WTC11 (cell line): ENCODE results near the gene SLC38A3.

Experiments used
- CBFB ChIP-seq: sonication (generic); formaldehyde crosslinking; IDR thresholded peaks from 2 replicates; pipeline ENCODE4 v1.8.1; 2022; ENCODE audit warnings: mild to moderate bottlenecking, low read depth, missing genetic modification reagents
- ETV6 ChIP-seq: sonication (generic); formaldehyde crosslinking; IDR thresholded peaks from 2 replicates; pipeline ENCODE4 v1.8.1; 2022; ENCODE audit warnings: mild to moderate bottlenecking, missing genetic modification reagents
- IRF1 ChIP-seq: sonication (generic); formaldehyde crosslinking; IDR thresholded peaks from 2 replicates; pipeline ENCODE4 v1.8.0; 2023; ENCODE audit warnings: missing genetic modification reagents
- NR1H2 ChIP-seq: sonication (generic); formaldehyde crosslinking; IDR thresholded peaks from 2 replicates; pipeline ENCODE4 v1.9.0; 2021; ENCODE audit warnings: mild to moderate bottlenecking, moderate library complexity, missing genetic modification reagents
- RORB ChIP-seq: fragments of 250-450 bp; sonication (Bioruptor Pico); IDR thresholded peaks from 2 replicates; pipeline ENCODE4 v1.9.0; 2021; ENCODE audit warnings: mild to moderate bottlenecking
- STAT6 ChIP-seq: sonication (generic); formaldehyde crosslinking; conservative IDR thresholded peaks from 2 replicates; pipeline ENCODE4 v1.8.1; 2023; ENCODE audit warnings: mild to moderate bottlenecking, low read depth, missing genetic modification reagents, moderate library complexity
- TCF7 ChIP-seq: sonication (generic); formaldehyde crosslinking; IDR thresholded peaks from 2 replicates; pipeline ENCODE4 v1.8.0; 2022; ENCODE audit warnings: mild to moderate bottlenecking, low read depth, missing genetic modification reagents, moderate library complexity
- ZNF138 ChIP-seq: sonication (generic); formaldehyde crosslinking; conservative IDR thresholded peaks from 2 replicates; pipeline ENCODE4 v1.8.1; 2022; ENCODE audit warnings: mild to moderate bottlenecking, moderate library complexity, missing genetic modification reagents
- ZNF232 ChIP-seq: sonication (generic); formaldehyde crosslinking; IDR thresholded peaks from 2 replicates; pipeline ENCODE4 v1.8.0; 2022; ENCODE audit warnings: mild to moderate bottlenecking, missing genetic modification reagents
- ZNF416 ChIP-seq: fragments of 250-450 bp; sonication (Bioruptor Pico); IDR thresholded peaks from 2 replicates; pipeline ENCODE4 v1.9.0; 2021; ENCODE audit warnings: mild to moderate bottlenecking, inconsistent platforms
- ZNF671 ChIP-seq: fragments of 250-450 bp; sonication (Bioruptor Pico); IDR thresholded peaks from 2 replicates; pipeline ENCODE4 v1.8.0; 2021; ENCODE audit warnings: mild to moderate bottlenecking
- TF ChIP-seq, protein P1 (sequence below): fragments of 200-600 bp; IDR thresholded peaks from 2 replicates; pipeline ENCODE4 v1.8.0; 2022; ENCODE audit warnings: antibody characterized with exemption
- TF ChIP-seq, protein P2 (sequence below): sonication (generic); formaldehyde crosslinking; IDR thresholded peaks from 2 replicates; pipeline ENCODE4 v1.8.0; 2022; ENCODE audit warnings: mild to moderate bottlenecking, missing genetic modification reagents
- TF ChIP-seq, protein P3 (sequence below): sonication (generic); formaldehyde crosslinking; IDR thresholded peaks from 2 replicates; pipeline ENCODE4 v1.8.1; 2022; ENCODE audit warnings: low read depth, missing genetic modification reagents, borderline replicate concordance

DNA sequence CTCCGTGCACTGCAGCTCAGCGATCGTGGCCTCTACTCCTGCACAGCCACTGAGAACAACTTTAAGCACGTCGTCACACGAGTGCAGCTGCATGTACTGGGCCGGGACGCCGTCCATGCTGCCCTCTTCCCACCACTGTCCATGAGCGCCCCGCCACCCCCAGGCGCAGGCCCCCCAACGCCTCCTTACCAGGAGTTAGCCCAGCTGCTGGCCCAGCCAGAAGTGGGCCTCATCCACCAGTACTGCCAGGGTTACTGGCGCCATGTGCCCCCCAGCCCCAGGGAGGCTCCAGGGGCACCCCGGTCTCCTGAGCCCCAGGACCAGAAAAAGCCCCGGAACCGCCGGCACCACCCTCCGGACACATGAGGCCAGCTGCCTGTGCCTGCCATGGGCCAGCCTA is 17.3 kb upstream of the SLC38A3 start:
- TF ChIP-seq, protein P1, sequence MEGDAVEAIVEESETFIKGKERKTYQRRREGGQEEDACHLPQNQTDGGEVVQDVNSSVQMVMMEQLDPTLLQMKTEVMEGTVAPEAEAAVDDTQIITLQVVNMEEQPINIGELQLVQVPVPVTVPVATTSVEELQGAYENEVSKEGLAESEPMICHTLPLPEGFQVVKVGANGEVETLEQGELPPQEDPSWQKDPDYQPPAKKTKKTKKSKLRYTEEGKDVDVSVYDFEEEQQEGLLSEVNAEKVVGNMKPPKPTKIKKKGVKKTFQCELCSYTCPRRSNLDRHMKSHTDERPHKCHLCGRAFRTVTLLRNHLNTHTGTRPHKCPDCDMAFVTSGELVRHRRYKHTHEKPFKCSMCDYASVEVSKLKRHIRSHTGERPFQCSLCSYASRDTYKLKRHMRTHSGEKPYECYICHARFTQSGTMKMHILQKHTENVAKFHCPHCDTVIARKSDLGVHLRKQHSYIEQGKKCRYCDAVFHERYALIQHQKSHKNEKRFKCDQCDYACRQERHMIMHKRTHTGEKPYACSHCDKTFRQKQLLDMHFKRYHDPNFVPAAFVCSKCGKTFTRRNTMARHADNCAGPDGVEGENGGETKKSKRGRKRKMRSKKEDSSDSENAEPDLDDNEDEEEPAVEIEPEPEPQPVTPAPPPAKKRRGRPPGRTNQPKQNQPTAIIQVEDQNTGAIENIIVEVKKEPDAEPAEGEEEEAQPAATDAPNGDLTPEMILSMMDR: no peak
- no peak for TF ChIP-seq IRF1 (CRISPR knock-in tag)
- TF ChIP-seq ZNF416 (CRISPR knock-in tag): no peak
- no peak for TF ChIP-seq TCF7 (CRISPR knock-in tag)
- no peak for TF ChIP-seq ZNF138
- TF ChIP-seq ETV6 (CRISPR knock-in tag): no peak
- TF ChIP-seq, protein P2, sequence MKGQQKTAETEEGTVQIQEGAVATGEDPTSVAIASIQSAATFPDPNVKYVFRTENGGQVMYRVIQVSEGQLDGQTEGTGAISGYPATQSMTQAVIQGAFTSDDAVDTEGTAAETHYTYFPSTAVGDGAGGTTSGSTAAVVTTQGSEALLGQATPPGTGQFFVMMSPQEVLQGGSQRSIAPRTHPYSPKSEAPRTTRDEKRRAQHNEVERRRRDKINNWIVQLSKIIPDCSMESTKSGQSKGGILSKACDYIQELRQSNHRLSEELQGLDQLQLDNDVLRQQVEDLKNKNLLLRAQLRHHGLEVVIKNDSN (CRISPR knock-in tag): no peak
- no peak for TF ChIP-seq ZNF232 (CRISPR knock-in tag)
- TF ChIP-seq CBFB: no peak
- TF ChIP-seq, protein P3, sequence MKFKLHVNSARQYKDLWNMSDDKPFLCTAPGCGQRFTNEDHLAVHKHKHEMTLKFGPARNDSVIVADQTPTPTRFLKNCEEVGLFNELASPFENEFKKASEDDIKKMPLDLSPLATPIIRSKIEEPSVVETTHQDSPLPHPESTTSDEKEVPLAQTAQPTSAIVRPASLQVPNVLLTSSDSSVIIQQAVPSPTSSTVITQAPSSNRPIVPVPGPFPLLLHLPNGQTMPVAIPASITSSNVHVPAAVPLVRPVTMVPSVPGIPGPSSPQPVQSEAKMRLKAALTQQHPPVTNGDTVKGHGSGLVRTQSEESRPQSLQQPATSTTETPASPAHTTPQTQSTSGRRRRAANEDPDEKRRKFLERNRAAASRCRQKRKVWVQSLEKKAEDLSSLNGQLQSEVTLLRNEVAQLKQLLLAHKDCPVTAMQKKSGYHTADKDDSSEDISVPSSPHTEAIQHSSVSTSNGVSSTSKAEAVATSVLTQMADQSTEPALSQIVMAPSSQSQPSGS (CRISPR knock-in tag): no peak
- TF ChIP-seq STAT6 (CRISPR knock-in tag): no peak
- no peak for TF ChIP-seq RORB (CRISPR knock-in tag)
- no peak for TF ChIP-seq NR1H2 (CRISPR knock-in tag)
- TF ChIP-seq ZNF671 (CRISPR knock-in tag): no peak
